A549 (cell line): Measurements from ENCODE around the gene ERRFI1. TPM values are rescaled to one million over a fixed set of nuclear protein-coding genes. Genes with fewer than 3 reads are reported as not detected.

Source experiments
- ATAC-seq, 2 experiments: fragments of 200-7000 bp in 1 of 2; fragments of >200 bp in 1 of 2; cut with Nextera tagmentation in 1 of 2; cut with Tn5 transposase in 1 of 2; 3 replicates each; pipeline versions ENCODE4 v1.8.0 to v1.9.1; 2018 to 2020; ENCODE audit warnings: mild to moderate bottlenecking in 1 of 2, moderate library complexity in 1 of 2
- CTCF ChIA-PET: fragments of 300-600 bp; sonication (Branson Sonifier 250); formaldehyde crosslinking; extraction: SDS; loops from one replicate; lab custom pipeline; 2021; ENCODE audit warnings: antibody characterized with exemption, inconsistent platforms; lab: Yijun Ruan, JAX
- POLR2A ChIA-PET: fragments of 350-600 bp; formaldehyde crosslinking; extraction: SDS; loops from one replicate; lab custom pipeline; 2021; ENCODE audit warnings: antibody characterized with exemption, inconsistent platforms; lab: Yijun Ruan, JAX
- DNase-seq, 2 experiments: peaks; one replicate each; pipeline versions ENCODE4 v3.0.0 to v3.0.0-alpha.2; 2011 to 2016; ENCODE audit warnings: low read depth in 1 of 2, low spot score in 1 of 2
- FAIRE-seq: peaks from 2 replicates; lab custom pipeline; 2011; peaks lifted over from hg19 to GRCh38; lab: Jason Lieb, UNC
- H3K27ac ChIP-seq, 2 experiments: fragments of >200 bp; sonication (Bioruptor Twin); formaldehyde crosslinking; 3 replicates each; pipeline ENCODE4 v1.5.1; 2016 to 2017
- H3K4me1 ChIP-seq: fragments of >200 bp; sonication (Bioruptor Twin); formaldehyde crosslinking; 3 replicates; pipeline ENCODE4 v1.6.1; 2016
- H3K4me2 ChIP-seq: fragments of >200 bp; sonication (Bioruptor Twin); formaldehyde crosslinking; 3 replicates; pipeline ENCODE4 v1.6.1; 2016
- H3K4me3 ChIP-seq: fragments of >200 bp; sonication (Bioruptor Twin); formaldehyde crosslinking; 3 replicates; pipeline ENCODE4 v1.5.1; 2016
- H3K9me3 ChIP-seq: fragments of >200 bp; sonication (Bioruptor Twin); formaldehyde crosslinking; 3 replicates; pipeline ENCODE4 v1.6.1; 2016
- BHLHE40 ChIP-seq: IDR thresholded peaks from 2 replicates; pipeline ENCODE4 v1.6.1; 2012; ENCODE audit warnings: low read depth, low read length, inconsistent platforms
- CBX2 ChIP-seq: fragments of 200-600 bp; sonication (generic); IDR thresholded peaks from 2 replicates; pipeline ENCODE4 v1.6.1; 2016; ENCODE audit warnings: low read depth, mild to moderate bottlenecking, borderline replicate concordance
- EP300 ChIP-seq, 2 experiments: fragments of >200 bp; sonication (Bioruptor Twin); formaldehyde crosslinking; IDR thresholded peaks; 2 replicates in 1 of 2; 3 replicates in 1 of 2; pipeline ENCODE4 v1.6.1; 2016 to 2017
- ESRRA ChIP-seq: fragments of 150-350 bp; IDR thresholded peaks from 2 replicates; pipeline ENCODE4 v1.6.1; 2014; ENCODE audit warnings: mild to moderate bottlenecking, low read length, borderline replicate concordance
- FOSL2 ChIP-seq, 2 experiments: fragments of 450-650 bp in 1 of 2; fragments of >200 bp in 1 of 2; sonication (Bioruptor Twin) in 1 of 2; formaldehyde crosslinking; IDR thresholded peaks; 2 replicates each; pipeline versions ENCODE4 v1.5.0 to v1.6.1; 2016 to 2020; ENCODE audit warnings: mild to moderate bottlenecking in 1 of 2, moderate library complexity in 1 of 2
- HDAC2 ChIP-seq: fragments of 200-600 bp; sonication (generic); IDR thresholded peaks from 2 replicates; pipeline ENCODE4 v1.6.1; 2016
- HES2 ChIP-seq: fragments of >200 bp; sonication (Bioruptor Twin); formaldehyde crosslinking; IDR thresholded peaks from 2 replicates; pipeline ENCODE4 v1.6.1; 2016
- HEYL ChIP-seq: fragments of 250-450 bp; sonication (Bioruptor Pico); IDR thresholded peaks from 2 replicates; pipeline ENCODE4 v1.8.0; 2021; ENCODE audit warnings: mild to moderate bottlenecking, moderate library complexity
- HOXB5 ChIP-seq: fragments of 250-450 bp; sonication (Bioruptor Pico); IDR thresholded peaks from 2 replicates; pipeline ENCODE4 v1.5.0; 2020; ENCODE audit warnings: mild to moderate bottlenecking, moderate library complexity
- MAFK ChIP-seq: fragments of 450-650 bp; IDR thresholded peaks from 2 replicates; pipeline ENCODE4 v1.6.1; 2014; ENCODE audit not compliant: partially characterized antibody
- MAX ChIP-seq: IDR thresholded peaks from 2 replicates; pipeline ENCODE4 v1.6.1; 2012
- MYC ChIP-seq: IDR thresholded peaks from 2 replicates; pipeline ENCODE4 v1.6.1; 2012; ENCODE audit warnings: mild to moderate bottlenecking, inconsistent platforms, low read length, improper control_type of control experiment, borderline replicate concordance
- NFE2L2 ChIP-seq: fragments of 150-350 bp; conservative IDR thresholded peaks from 2 replicates; pipeline ENCODE4 v1.6.1; 2014; ENCODE audit warnings: low read length
- PBX3 ChIP-seq: IDR thresholded peaks from 2 replicates; pipeline ENCODE4 v1.6.1; 2012
- PHF8 ChIP-seq: fragments of 200-600 bp; sonication (generic); IDR thresholded peaks from 2 replicates; pipeline ENCODE4 v1.6.1; 2016; ENCODE audit warnings: low read depth, mild to moderate bottlenecking, antibody characterized with exemption, moderate library complexity, borderline replicate concordance
- POLR2A ChIP-seq: IDR thresholded peaks from 2 replicates; pipeline ENCODE4 v1.6.1; 2012; ENCODE audit warnings: mild to moderate bottlenecking, low read length
- RCOR1 ChIP-seq: fragments of 150-350 bp; IDR thresholded peaks from 2 replicates; pipeline ENCODE4 v1.6.1; 2014; ENCODE audit warnings: antibody characterized with exemption, low read length, low read depth
- RFX5 ChIP-seq: fragments of 450-650 bp; IDR thresholded peaks from 2 replicates; pipeline ENCODE4 v1.7.1; 2014; ENCODE audit warnings: antibody characterized with exemption, mild to moderate bottlenecking, moderate library complexity
- SMC3 ChIP-seq: fragments of >200 bp; sonication (Bioruptor Twin); formaldehyde crosslinking; IDR thresholded peaks from 3 replicates; pipeline ENCODE4 v1.6.1; 2018; ENCODE audit warnings: inconsistent platforms
- SREBF2 ChIP-seq: fragments of 450-650 bp; IDR thresholded peaks from 2 replicates; pipeline ENCODE4 v1.6.1; 2014; ENCODE audit warnings: mild to moderate bottlenecking, moderate library complexity
- TP53 ChIP-seq: fragments of 250-450 bp; sonication (Bioruptor Pico); IDR thresholded peaks from 2 replicates; pipeline ENCODE4 v1.5.0; 2021; ENCODE audit warnings: mild to moderate bottlenecking, moderate library complexity
- whole genome bisulfite sequencing: methylation state at CpG from one replicate; pipeline ENCODE4 v1.1.6; 2017; ENCODE audit errors: missing lambda C conversion rate; 5-methylcytosine and 5-hydroxymethylcytosine counted together
- polyA plus RNA-seq, 4 experiments: library from polyadenylated mRNA; depleted of rRNA in 3 of 4; stranded (reverse); fragments of >200 nt; fragmentation: RNase III in 1 of 4; extraction: RNeasy Plus Mini Kit Qiagen cat#74134 plus additional on column Dnase treatment in 1 of 4; gene quantifications; 2 replicates in 3 of 4; 3 replicates in 1 of 4; pipeline ENCODE4 v1.2.3, GENCODE V29; 2011 to 2017

The ERRFI1 gene
- polyA plus RNA-seq, 2 of the 4 experiments (the other 2 are of a cell fraction): 51.0 to 217 TPM

GRCh38 chr1:8028571-8028910 is 2.4 kb upstream of the ERRFI1 start:
- Histone ChIP-seq H3K4me3 (no peak overlapping the region), H3K4me2 (peak overlapping the region; percentile 81), H3K27ac (peak overlapping the region; percentile 98 to 100), H3K9me3 (no peaks in the 10 kb centered on the region), H3K4me1 (peaks cover 35% of the 10 kb centered on the region)
- FAIRE-seq (no peak), DNase-seq (no peak), ATAC-seq (no peak)
- TF ChIP-seq PBX3 (no peak), HDAC2 (no peak), TP53 (CRISPR knock-in tag) (no peak), EP300 (IDR thresholded peaks at IDR 0.05) (no peak), MAX (no peak), ESRRA (no peak), HES2 (no peak), HEYL (CRISPR knock-in tag) (no peak), CBX2 (no peak), PHF8 (no peak), RCOR1 (no peak)
- ChIA-PET POLR2A (interaction anchor here (0.6 to 1.0 kb wide), 2 partner anchors 25 to 49 kb away, joined by 3 read pairs; no protein-coding TSS in a partner anchor), CTCF (interaction anchor here (0.7 to 1.3 kb wide), 4 partner anchors 17 to 285 kb away, joined by 3 to 4 read pairs (median 4); no protein-coding TSS in a partner anchor)
- WGBS: 9% methylated on average over 1 of the region's 1 CpG

- 2% methylated on average over 8 of the region's 8 CpGs for WGBS
- POLR2A ChIA-PET: interaction anchor here (0.6 to 1.4 kb wide), 7 partner anchors 10 to 69 kb away, joined by 3 to 7 read pairs (median 3); no protein-coding TSS in a partner anchor
- peak overlapping the region; percentile 21; the same call in 1 of the 3 replicates for H3K4me3 ChIP-seq
- CTCF ChIA-PET: interaction anchor here (0.7 to 4.2 kb wide), 6 partner anchors 12 to 286 kb away, joined by 3 to 28 read pairs (median 4); no protein-coding TSS in a partner anchor
- DNase-seq: peak in 1 of 2 experiments; percentile 73
- TF ChIP-seq RFX5: no peak
- TF ChIP-seq MAFK: no peak
- no peak for TF ChIP-seq FOSL2 (IDR thresholded peaks at IDR 0.05)
- peak; percentile 60 for TF ChIP-seq FOSL2 (CRISPR knock-in tag; IDR thresholded peaks at IDR 0.05)
- TF ChIP-seq SMC3: peak; percentile 16; the same call in 1 of the 3 replicates
- no peak for TF ChIP-seq NFE2L2
- no peak for TF ChIP-seq SREBF2
- no peak for TF ChIP-seq POLR2A
- TF ChIP-seq MYC: no peak
- no peak for TF ChIP-seq BHLHE40
- TF ChIP-seq ESRRA: no peak
- no peak for TF ChIP-seq PBX3
- TF ChIP-seq HOXB5: 0 out of 2 replicates have a peak, but pooled peaks have one; percentile 2
- H3K4me2 ChIP-seq: peak overlapping the region; percentile 81
- H3K4me1 ChIP-seq: peaks cover 33% of the 10 kb centered on the region
- peak overlapping the region; percentile 98 to 100 for H3K27ac ChIP-seq
- ATAC-seq: peak in 1 of 2 experiments; percentile 2; a peak in 3 of 6 replicates
- H3K9me3 ChIP-seq: no peaks in the 10 kb centered on the region
- no peak for FAIRE-seq
These were observed 1.9 kb upstream of the ERRFI1 start for GRCh38 chr1:8027748-8028570.
